IgD-negative memory B cell (primary cell): ENCODE results near the gene NHSL1. TPM values are rescaled to one million over a fixed set of nuclear protein-coding genes. Genes with fewer than 3 reads are reported as not detected.

Experiments used
- H3K27ac Mint-ChIP-seq, 3 donors: one replicate each; pipeline ENCODE4 v1.8.0; 2020 to 2022; ENCODE audit warnings: mild to moderate bottlenecking in 3 of 3, mixed read lengths in 3 of 3, moderate library complexity in 1 of 3
- H3K27me3 Mint-ChIP-seq: one replicate; pipeline ENCODE4 v1.8.0; 2021; ENCODE audit warnings: mixed read lengths
- H3K36me3 Mint-ChIP-seq: one replicate; pipeline ENCODE4 v1.8.0; 2020; ENCODE audit warnings: mild to moderate bottlenecking, mixed read lengths
- H3K4me1 Mint-ChIP-seq, 3 donors: one replicate each; pipeline ENCODE4 v1.8.0; 2020 to 2022; ENCODE audit warnings: mixed read lengths in 3 of 3, mild to moderate bottlenecking in 1 of 3
- H3K4me3 Mint-ChIP-seq, 4 donors: one replicate each; pipeline ENCODE4 v1.8.0; 2020 to 2022; ENCODE audit warnings: mild to moderate bottlenecking in 4 of 4, mixed read lengths in 4 of 4, moderate library complexity in 3 of 4
- H3K9me3 Mint-ChIP-seq, 3 donors: one replicate each; pipeline ENCODE4 v1.8.0; 2020 to 2021; ENCODE audit warnings: mixed read lengths in 3 of 3, mild to moderate bottlenecking in 1 of 3
- polyA plus RNA-seq: library from polyadenylated mRNA; unstranded; fragments of 300-500 nt; fragmentation: Illumina TruSeq; gene quantifications from one replicate; pipeline ENCODE4 v1.2.3, GENCODE V29; 2021

The NHSL1 gene
- polyA plus RNA-seq, 1 donor from 2014 or later, result not detected

DNA sequence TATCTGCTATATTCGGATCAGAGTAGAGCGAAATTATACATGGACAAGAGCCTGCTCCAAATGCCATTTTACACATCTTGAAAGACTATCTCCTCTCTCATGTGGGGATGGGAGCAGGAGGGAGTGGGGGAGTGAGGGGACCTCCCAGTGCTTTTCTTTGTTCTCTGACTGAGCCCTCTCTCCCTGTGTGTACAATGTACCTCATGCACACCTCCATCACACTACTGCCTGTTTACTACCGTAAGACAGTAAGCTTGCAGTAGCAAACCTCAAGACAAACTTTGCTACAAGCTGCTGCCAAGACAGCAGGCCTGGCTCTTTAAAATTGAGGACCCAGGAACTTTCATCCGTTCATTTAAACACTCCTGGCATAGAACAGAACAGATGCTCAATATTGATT, 7.2 kb downstream of the NHSL1 start:
- H3K36me3 Mint-ChIP-seq, result no peaks in the 10 kb centered on the region
- no peaks in the 10 kb centered on the region for H3K9me3 Mint-ChIP-seq
- H3K4me1 Mint-ChIP-seq, result no peaks in the 10 kb centered on the region
- H3K27ac Mint-ChIP-seq, result no peak overlapping the region
- H3K4me3 Mint-ChIP-seq, result no peak overlapping the region
- H3K27me3 Mint-ChIP-seq, result peaks cover 16% of the 10 kb centered on the region

DNA sequence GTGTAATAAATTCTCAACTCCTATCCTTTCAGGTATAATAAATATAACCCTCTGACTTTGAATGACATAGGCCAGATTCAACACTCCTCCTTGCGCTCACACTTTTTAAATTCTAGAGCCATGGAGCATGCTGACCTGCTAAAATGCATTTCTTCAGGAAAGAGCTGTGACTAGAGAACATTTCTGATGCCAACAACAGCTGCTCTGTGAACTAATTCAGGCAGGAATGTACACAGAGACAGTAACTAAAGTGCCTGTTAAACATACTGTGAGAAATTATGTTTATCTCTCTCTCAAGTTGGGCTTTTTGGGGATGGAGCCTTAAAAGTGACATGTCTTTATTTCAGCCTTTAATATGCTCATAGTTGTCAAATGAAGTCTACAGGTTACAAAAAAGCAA, 8.3 kb downstream of the NHSL1 start:
- Mint-ChIP-seq H3K36me3 (no peaks in the 10 kb centered on the region), H3K4me3 (no peak overlapping the region), H3K4me1 (no peaks in the 10 kb centered on the region), H3K27ac (no peak overlapping the region), H3K27me3 (peaks cover 19% of the 10 kb centered on the region), H3K9me3 (no peaks in the 10 kb centered on the region)

DNA sequence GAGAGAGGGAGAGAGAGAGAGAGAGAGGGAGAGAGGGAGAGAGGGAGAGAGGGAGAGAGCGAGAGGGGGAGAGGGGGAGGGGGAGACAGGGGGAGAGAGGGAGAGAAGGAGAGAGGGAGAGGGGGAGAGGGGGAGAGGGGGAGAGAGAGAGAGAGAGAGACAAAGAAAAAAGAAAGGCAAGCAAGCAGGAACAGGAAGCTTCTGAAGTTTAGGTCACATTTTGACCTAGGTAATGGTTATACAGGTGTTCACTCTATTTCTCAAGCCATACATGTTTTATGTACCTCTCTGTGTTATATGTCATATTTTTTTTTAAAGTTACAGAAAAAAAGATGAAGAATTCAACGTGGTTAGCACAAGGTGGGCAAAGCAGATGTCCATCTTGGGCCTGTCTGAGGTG, 9.4 kb downstream of the NHSL1 start:
- Mint-ChIP-seq H3K4me3 (no peak overlapping the region), H3K27me3 (peaks cover 15% of the 10 kb centered on the region), H3K27ac (no peak overlapping the region), H3K9me3 (no peaks in the 10 kb centered on the region), H3K36me3 (no peaks in the 10 kb centered on the region), H3K4me1 (no peaks in the 10 kb centered on the region)

DNA sequence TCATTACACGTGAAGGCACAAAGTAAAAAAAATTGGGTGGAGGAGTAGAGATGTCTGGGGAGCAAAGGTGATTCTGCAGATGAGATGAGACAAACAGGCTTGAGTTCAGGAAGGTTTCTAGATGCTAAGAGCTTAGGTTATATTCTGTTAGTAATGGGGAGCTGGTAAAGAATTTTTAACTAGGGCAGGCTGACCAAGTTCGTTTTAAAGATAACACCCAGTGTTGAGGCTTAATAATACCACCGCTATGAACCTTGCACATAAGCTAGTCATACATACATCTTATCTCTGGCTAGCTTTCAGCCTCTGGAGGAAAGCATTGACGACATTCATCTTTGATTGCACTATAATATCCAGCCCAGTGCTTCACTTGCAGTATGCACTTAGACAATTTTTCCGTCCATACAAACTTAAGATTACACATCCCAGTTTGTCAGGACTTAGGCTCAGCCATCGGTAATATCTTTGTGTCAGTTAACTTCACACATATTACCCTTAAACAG, 12.1 kb downstream of the NHSL1 start:
- Mint-ChIP-seq H3K4me3 (no peak overlapping the region), H3K4me1 (no peaks in the 10 kb centered on the region), H3K27ac (no peak overlapping the region), H3K9me3 (no peaks in the 10 kb centered on the region), H3K36me3 (no peaks in the 10 kb centered on the region), H3K27me3 (peaks cover 19% of the 10 kb centered on the region)

DNA sequence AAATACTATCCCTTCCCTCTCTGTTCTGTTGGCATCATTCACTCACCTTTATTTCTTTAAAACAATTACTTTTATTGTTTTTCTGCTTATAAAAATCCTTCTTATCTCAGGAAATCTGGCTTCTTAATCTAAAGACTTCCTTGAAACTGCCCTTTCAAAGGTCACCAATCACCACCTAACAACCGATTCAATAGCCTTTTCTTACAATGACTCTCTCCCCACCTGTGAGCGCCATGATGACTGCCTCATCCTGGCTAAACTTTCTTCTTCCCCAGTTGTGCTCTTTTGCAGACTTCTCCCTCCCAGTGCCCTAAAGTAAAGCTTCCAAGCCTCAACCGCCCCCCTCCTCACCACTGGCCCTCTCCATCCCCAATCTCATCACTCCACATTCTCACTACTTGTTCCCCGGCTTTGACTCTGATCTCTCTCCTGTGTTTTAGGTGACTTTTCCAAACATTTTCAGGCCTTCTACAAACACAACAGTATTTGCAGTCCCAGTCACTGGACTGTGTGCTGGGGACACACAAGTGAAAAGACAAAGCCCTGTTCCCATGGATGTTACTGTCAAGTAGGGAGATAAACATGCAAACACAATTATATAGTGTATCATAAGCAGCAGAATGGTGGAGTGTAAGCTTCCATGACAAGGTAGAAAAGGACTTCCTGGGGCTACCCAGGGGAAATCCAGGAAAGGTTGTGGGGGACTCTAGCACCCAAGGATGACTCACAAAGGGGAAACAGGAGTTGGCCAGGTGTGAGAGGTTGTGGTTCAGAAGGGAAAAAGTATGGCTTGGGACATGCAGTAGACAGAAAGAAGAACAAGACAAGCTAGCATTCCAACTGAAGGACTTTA, 12.8 kb downstream of the NHSL1 start:
- H3K4me1 Mint-ChIP-seq, result no peaks in the 10 kb centered on the region
- H3K27ac Mint-ChIP-seq, result no peak overlapping the region
- no peak overlapping the region for H3K4me3 Mint-ChIP-seq
- H3K36me3 Mint-ChIP-seq, result no peaks in the 10 kb centered on the region
- H3K27me3 Mint-ChIP-seq, result peaks cover 17% of the 10 kb centered on the region
- no peaks in the 10 kb centered on the region for H3K9me3 Mint-ChIP-seq

DNA sequence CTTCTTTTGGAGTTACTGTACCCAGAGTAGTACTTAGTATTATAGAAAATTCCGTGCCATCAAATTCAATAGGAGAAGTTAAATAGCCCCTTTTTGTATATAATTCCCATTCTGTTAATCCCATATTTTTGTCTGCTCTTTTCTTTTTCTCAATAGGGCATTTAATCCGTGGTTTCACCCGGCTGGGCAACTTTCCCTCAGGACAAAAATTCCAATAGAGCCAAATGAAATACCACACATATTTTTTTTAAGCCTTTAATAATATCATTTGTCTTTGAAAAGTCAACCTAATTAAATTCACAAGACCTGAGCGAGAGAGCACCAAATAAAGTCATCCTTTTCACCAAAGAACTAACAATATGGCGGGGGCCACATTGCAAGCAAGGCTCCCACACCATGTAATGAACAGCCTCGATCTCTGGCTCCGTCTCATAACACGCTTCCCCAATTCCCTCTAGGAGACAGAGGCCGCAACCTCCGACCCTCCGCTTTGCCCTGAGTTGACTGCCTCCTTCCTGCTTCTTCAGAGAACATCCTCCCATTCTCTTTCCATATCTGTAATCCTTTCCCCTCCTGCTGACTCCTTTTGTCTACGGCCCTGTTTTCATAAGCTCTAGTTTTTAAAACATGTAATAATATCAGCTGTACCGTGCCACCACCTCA, 13.6 kb downstream of the NHSL1 start:
- no peaks in the 10 kb centered on the region for H3K4me1 Mint-ChIP-seq
- H3K9me3 Mint-ChIP-seq, result no peaks in the 10 kb centered on the region
- H3K27me3 Mint-ChIP-seq, result peaks cover 21% of the 10 kb centered on the region
- no peak overlapping the region for H3K4me3 Mint-ChIP-seq
- no peak overlapping the region for H3K27ac Mint-ChIP-seq
- no peaks in the 10 kb centered on the region for H3K36me3 Mint-ChIP-seq

DNA sequence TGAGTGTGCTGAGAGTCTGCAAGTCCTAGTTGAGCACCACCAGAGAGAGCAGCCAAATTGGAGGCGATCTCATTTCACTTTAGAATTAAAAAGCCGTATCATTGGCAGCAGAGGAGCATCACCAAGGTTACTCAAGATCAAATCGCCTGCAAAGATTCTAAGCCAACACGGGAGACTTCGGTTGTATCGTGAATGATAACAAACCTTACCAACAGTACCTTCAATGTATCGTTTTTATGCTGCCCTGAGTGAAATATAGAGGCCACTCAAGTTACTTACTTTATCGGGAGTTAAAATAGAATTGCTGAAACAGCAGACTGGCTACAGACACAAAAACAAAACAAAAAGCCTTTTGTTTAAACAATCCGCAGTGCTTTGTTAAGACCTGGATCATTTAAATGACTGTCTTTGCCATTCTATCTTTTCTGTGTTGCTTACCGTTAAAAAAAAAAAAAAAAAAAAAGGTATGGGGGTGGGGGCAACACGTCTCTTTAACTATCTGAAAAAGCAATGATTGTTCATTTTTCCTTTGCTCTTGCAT, 14.2 kb downstream of the NHSL1 start:
- no peak overlapping the region for H3K27ac Mint-ChIP-seq
- H3K27me3 Mint-ChIP-seq, result peaks cover 21% of the 10 kb centered on the region
- H3K9me3 Mint-ChIP-seq, result no peaks in the 10 kb centered on the region
- H3K4me1 Mint-ChIP-seq, result no peaks in the 10 kb centered on the region
- H3K4me3 Mint-ChIP-seq, result no peak overlapping the region
- no peaks in the 10 kb centered on the region for H3K36me3 Mint-ChIP-seq

DNA sequence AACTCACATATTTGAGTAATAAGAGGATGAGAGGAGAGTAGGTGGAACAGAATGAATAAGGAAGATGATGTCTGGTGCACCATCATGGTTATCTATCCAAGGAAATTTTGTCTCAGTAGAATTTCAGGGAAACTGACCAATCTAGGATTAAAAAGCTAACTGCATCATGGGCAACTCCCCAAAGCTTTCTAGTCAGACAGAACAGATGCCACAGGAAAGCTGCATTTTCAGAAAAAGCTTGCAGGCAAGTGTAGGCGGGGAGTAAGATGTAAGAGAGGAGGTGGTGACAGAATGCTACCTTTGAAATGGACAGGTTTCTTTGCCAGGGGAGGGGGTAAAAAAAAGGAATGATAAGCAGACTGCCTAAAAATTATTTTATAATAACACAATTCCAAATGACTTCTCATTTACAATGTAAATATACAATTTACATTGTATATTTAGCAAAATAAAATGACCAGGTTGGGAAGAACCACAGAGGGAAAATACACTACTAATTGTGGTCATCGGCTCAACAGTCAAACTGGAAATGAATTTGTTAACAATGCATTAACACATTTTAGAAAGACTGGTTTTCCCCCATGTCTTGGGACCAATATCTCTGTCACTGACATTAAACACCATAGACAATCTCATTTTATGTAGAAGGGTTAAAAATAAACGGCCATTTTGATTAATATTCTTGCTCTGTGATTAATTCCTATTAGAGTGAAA, 15.1 kb downstream of the NHSL1 start:
- H3K27ac Mint-ChIP-seq, result no peak overlapping the region
- H3K4me3 Mint-ChIP-seq, result no peak overlapping the region
- peaks cover 25% of the 10 kb centered on the region for H3K27me3 Mint-ChIP-seq
- H3K36me3 Mint-ChIP-seq, result peaks cover 2% of the 10 kb centered on the region
- H3K4me1 Mint-ChIP-seq, result no peaks in the 10 kb centered on the region
- H3K9me3 Mint-ChIP-seq, result no peaks in the 10 kb centered on the region

DNA sequence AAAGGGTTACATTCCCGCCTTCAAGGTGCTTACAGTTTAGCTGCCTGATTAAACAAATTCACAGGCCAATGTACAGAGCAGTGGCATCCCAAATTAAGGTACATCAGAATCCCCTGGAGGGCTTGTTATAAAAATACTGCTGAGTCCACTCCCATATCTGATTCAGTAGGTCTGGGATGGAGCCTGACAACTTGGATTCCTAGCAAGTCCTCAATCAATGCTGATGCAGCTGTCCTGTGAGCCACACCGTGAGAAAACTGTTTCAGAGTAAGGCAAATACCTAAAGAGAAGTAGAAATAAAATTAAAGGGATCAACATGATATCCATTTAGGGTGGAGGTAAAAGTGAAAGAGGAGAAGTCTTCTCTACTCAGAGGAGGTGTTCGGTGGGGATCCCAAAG, 16.5 kb downstream of the NHSL1 start:
- Mint-ChIP-seq H3K27me3 (peaks cover 25% of the 10 kb centered on the region), H3K9me3 (no peaks in the 10 kb centered on the region), H3K27ac (no peak overlapping the region), H3K36me3 (peaks cover 2% of the 10 kb centered on the region), H3K4me3 (no peak overlapping the region), H3K4me1 (no peaks in the 10 kb centered on the region)

DNA sequence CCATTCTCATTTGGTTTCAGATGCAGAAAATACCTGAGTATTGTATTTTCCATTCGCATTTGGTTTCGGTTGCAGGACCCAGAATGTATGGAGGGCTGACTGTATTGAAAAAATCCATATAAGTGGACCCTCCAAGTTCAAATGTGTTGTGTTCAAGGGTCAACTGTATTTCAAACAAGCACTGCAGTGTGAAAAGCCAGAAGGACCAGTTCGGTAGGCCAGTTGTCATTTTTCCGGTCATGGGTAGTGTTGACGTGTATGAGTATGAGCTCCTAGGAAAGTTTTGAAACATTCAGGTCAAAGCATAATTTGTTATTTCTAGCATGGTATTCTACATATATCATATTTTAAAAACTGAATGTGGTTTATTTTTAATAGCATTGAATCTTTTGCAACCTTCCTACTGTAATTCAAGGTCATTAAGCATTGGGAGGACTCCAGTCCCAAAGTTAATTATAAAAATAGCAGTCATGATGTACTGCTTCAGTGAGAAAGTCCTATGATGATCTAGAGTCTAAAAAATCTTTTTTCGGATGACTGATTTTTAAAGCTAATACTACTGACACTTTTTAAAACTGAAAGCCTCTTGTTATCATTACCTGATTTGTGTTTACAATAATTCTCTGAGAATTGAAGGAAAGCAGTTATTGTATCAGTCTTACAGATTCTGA, 18.9 kb downstream of the NHSL1 start:
- H3K4me1 Mint-ChIP-seq, result no peaks in the 10 kb centered on the region
- H3K36me3 Mint-ChIP-seq, result peaks cover 2% of the 10 kb centered on the region
- H3K9me3 Mint-ChIP-seq, result no peaks in the 10 kb centered on the region
- no peak overlapping the region for H3K4me3 Mint-ChIP-seq
- H3K27ac Mint-ChIP-seq, result no peak overlapping the region
- H3K27me3 Mint-ChIP-seq, result peaks cover 15% of the 10 kb centered on the region

DNA sequence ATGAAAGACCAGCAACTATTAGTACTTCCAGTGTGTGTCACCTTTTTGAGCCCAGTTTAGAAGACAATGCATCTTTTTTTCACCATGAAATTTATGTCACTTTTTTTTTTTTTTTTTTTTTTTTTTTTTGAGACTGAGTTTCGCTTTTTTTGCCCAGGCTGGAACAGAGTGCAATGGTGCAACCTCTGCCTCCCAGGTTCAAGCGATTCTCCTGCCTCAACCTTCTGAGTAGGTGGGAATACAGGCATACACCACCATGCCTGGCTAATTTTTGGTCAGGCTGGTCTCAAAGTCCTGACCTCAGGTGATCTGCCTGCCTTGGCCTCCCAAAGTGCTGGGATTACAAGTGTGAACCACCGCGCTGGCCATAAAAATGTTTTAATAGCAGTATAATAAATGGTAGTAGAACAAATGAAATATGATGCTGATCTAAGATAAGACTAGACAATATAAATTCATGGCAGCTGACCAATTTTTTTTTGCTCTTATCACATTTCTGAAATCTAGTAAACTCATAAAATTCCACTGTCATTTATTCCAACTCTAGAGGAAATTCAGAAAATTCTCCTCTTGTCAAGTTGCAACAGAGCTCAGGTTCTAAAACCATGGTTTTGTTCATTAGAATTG, 21.3 kb downstream of the NHSL1 start:
- Mint-ChIP-seq H3K27ac (no peak overlapping the region), H3K27me3 (peaks cover 12% of the 10 kb centered on the region), H3K4me3 (no peak overlapping the region), H3K4me1 (no peaks in the 10 kb centered on the region), H3K36me3 (peaks cover 2% of the 10 kb centered on the region), H3K9me3 (no peaks in the 10 kb centered on the region)

DNA sequence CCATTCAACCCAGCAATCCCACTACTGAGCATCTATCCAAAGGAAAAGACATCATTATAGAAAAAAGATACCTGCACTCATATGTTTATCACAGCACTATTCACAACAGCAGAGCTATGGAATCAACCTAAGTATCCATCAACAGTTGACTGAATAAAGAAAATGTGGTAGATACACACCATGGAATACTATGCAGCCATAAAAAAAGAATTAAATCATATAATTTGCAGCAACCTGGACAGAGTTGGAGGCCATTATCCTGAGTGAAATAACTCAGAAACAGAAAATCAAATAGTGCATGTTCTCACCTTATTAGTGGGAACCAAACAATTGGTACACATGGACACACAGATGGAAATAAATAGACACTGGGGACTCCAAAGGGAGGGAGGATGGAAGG, 23.2 kb downstream of the NHSL1 start:
- Mint-ChIP-seq H3K4me1 (no peaks in the 10 kb centered on the region), H3K9me3 (no peaks in the 10 kb centered on the region), H3K27ac (no peak overlapping the region), H3K36me3 (peaks cover 2% of the 10 kb centered on the region), H3K27me3 (peaks cover 8% of the 10 kb centered on the region), H3K4me3 (no peak overlapping the region)

DNA sequence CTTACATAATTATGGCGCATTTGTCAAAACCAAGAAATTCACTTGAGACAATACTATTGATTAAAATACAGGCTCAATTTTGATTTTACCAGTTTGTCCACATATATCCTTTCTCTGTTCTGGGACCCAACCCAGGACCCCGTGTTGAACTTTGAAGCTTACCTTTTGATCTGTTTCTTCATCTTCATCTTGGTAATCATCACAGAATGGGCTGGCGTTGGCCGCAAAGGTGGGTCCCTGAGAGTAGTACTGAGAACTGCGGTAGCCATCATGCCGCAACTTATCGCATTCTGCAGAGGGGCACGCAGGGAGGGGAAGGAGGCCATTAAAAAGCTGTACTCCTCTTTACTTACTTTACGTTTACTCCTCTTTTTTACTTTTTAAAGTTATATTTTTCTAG, 26.1 kb downstream of the NHSL1 start:
- H3K4me3 Mint-ChIP-seq, result no peak overlapping the region
- H3K36me3 Mint-ChIP-seq, result no peaks in the 10 kb centered on the region
- H3K27ac Mint-ChIP-seq, result no peak overlapping the region
- no peaks in the 10 kb centered on the region for H3K9me3 Mint-ChIP-seq
- peaks cover 1% of the 10 kb centered on the region for H3K27me3 Mint-ChIP-seq
- H3K4me1 Mint-ChIP-seq, result no peaks in the 10 kb centered on the region

DNA sequence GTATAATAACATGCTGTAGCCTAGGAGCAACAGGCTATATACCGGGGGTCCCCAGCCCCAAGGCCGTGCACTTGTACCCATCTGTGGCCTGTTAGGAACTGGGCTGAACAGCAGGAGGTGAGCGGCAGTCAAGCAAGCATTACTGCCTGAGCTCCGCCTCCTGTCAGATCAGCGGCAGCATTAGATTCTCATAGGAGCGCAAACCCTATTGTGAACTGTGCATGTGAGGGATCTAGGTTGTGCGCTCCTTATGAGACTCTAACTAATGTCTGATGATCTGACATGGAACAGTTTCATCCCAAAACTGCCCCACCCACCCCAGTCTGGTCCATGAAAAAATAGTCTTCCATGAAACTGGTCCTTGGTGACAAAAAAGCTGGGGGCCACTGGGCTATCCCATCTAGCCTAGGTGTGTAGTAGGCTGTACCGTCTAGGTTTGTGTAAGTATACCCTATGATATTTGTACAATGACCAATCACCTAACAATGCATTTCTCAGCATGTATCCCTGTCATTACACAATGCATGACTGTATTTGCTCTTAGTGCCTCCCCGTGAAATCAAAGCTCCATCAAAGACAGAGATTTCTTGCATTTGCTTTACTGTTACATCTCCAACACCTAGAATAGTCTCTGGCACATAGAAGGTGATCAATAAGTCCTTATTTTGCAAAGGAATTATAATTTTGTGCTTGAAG, 30.8 kb downstream of the NHSL1 start:
- H3K27ac Mint-ChIP-seq, result peak overlapping the region in 1 of 3 donors; percentile 57
- H3K4me3 Mint-ChIP-seq, result no peak overlapping the region
- H3K4me1 Mint-ChIP-seq, result no peaks in the 10 kb centered on the region
- no peaks in the 10 kb centered on the region for H3K9me3 Mint-ChIP-seq
- no peaks in the 10 kb centered on the region for H3K36me3 Mint-ChIP-seq
- peaks cover 1% of the 10 kb centered on the region for H3K27me3 Mint-ChIP-seq
